Measurements from ENCODE around the gene MDFIC2. TPM values are rescaled to one million over a fixed set of nuclear protein-coding genes. Genes with fewer than 3 reads are reported as not detected.

MDFIC2 gene
- total RNA-seq, 1 donor: not detected

DNA sequence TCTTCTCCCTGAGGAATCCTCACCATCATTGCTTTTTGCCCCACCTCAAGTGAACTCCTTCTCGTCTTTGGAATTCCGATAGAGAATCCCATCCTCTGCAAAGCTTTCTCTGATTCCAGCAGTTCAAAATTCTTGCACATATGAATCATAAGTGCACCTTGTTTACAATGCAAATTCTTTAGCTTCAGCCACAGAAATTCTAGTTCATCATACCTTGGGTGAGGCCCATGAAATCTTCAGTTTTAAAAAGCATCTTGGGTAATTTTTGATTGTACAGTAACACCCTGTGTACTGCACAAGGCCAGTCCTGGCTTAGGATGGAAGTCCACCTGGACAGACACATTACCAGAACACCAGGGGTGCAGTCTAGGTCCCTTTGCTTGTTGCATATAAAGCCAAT, 30.8 kb downstream of the MDFIC2 start:
- Histone ChIP-seq H3K9me3 (ENCODE audit: low read depth, low read length) (no peaks in the 10 kb centered on the region), H3K4me1 (ENCODE audit: insufficient read depth, low read length) (no peaks in the 10 kb centered on the region), H3K4me3 (ENCODE audit: low read length) (no peak overlapping the region), H3K27me3 (ENCODE audit: insufficient read depth, low read length) (no peaks in the 10 kb centered on the region)

DNA sequence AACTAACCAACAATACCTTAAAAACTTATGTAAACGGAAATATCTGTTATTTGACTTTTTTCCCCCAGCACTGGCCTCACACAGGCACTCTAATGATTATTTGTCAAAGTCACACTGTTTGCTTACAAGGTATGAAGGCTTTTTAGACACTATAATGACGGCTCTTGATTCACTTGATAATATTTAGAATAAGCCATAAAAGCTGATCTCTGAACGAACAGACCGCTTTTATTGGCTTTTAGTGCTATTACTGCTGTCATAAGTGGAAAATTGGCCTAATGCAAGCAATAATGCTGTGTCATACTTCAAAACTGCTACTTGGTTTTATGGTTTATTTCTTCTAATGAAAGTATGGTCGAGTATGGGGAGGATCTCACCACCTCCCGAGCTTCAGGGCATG, 35.1 kb downstream of the MDFIC2 start:
- H3K4me1 ChIP-seq (ENCODE audit: insufficient read depth, low read length): no peaks in the 10 kb centered on the region
- no peaks in the 10 kb centered on the region for H3K27me3 ChIP-seq (ENCODE audit: insufficient read depth, low read length)
- H3K4me3 ChIP-seq (ENCODE audit: low read length): no peak overlapping the region
- no peaks in the 10 kb centered on the region for H3K9me3 ChIP-seq (ENCODE audit: low read depth, low read length)

DNA sequence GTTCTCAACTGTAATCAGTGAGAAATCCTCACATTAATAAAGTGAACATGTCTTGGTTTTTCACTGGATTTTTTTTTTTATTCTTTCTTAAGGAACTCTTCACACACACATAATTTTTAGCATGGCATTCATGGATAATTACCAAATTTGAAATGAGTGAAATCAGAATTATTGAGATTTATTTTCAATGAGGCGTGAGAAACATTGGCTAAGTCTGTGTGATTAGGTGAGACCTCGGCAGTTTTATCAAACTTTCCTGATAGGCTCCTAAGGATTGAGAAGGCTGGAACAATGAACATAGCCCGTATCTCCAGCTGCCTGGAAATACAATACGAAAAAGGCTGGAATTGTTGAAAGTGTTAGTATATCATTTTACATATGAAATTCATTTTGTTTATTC, 35.5 kb downstream of the MDFIC2 start:
- Histone ChIP-seq H3K4me1 (ENCODE audit: insufficient read depth, low read length) (no peaks in the 10 kb centered on the region), H3K9me3 (ENCODE audit: low read depth, low read length) (no peaks in the 10 kb centered on the region), H3K27me3 (ENCODE audit: insufficient read depth, low read length) (no peaks in the 10 kb centered on the region), H3K4me3 (ENCODE audit: low read length) (no peak overlapping the region)

DNA sequence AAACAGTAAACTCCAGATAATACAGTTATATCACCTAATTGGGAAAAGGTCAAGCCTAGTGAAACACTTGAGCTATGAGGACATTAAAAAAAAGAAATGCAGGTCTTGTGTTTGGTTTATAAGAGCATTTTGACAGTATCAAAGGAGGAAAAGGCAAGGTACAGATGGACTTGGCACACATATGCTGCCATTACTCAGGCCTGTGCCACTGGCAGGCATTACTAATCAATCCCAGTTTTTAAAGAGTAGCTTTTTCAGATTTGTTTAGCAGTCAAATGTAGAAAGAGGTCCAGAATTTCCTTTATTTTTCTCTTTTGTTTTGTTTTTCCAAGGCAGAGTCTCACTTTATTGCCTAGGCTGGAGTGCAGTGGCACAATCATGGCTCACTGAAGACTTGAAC, 38.9 kb downstream of the MDFIC2 start:
- Histone ChIP-seq H3K4me3 (ENCODE audit: low read length) (no peak overlapping the region), H3K27me3 (ENCODE audit: insufficient read depth, low read length) (no peaks in the 10 kb centered on the region), H3K9me3 (ENCODE audit: low read depth, low read length) (no peaks in the 10 kb centered on the region), H3K4me1 (ENCODE audit: insufficient read depth, low read length) (no peaks in the 10 kb centered on the region)

DNA sequence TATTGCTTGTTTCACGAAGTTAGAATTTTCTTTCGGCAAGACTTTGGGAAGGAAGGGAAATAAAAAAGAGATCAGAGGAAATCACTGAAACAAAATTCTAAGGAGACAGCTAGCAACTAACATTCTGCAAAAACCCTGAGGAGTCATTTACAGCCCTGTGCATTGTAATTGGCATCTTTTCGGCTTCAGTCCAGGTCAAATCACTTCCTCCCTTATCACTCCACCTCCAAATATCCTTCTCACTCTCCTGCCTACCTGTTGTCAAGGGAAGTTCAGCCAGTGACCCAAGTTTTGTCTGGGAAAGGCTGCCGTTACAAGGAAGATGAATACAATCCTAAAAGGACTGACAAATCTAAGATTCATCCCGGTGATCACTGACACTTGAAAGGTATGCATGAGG, 39.6 kb downstream of the MDFIC2 start:
- H3K4me3 ChIP-seq (ENCODE audit: low read length): no peak overlapping the region
- H3K27me3 ChIP-seq (ENCODE audit: insufficient read depth, low read length): no peaks in the 10 kb centered on the region
- no peaks in the 10 kb centered on the region for H3K4me1 ChIP-seq (ENCODE audit: insufficient read depth, low read length)
- no peaks in the 10 kb centered on the region for H3K9me3 ChIP-seq (ENCODE audit: low read depth, low read length)

DNA sequence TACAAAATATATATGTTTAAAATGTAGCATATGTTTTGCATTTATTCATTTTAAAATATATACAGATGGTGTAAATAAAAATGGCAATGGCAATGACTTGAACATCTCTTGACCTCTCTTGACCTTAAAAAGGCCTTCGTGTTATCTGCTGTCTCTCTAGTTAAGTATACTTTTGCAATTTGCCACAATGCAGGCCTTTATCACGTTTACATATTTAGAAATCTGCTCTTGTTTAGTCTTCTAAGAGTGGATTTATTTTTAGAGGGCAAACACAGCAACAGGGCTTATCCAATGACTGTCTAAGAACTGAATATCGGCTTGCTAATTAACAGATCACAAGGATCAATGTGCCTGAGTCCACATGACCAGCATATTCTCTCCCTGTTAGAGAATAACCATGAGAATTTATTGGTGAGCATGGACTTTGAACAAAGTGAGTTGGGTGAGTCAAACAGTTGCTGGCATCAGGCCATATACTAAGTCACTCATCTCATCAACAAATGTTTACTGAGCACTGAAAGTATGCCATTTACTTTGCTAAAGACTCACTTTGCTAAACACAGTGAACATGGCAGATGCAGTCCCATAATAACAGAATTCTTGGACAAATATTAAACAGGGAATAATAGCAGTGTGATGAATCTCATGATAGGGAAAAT, 48.2 kb downstream of the MDFIC2 start:
- Histone ChIP-seq H3K27me3 (ENCODE audit: insufficient read depth, low read length) (no peaks in the 10 kb centered on the region), H3K9me3 (ENCODE audit: low read depth, low read length) (no peaks in the 10 kb centered on the region), H3K4me1 (ENCODE audit: insufficient read depth, low read length) (no peaks in the 10 kb centered on the region), H3K4me3 (ENCODE audit: low read length) (no peak overlapping the region)

DNA sequence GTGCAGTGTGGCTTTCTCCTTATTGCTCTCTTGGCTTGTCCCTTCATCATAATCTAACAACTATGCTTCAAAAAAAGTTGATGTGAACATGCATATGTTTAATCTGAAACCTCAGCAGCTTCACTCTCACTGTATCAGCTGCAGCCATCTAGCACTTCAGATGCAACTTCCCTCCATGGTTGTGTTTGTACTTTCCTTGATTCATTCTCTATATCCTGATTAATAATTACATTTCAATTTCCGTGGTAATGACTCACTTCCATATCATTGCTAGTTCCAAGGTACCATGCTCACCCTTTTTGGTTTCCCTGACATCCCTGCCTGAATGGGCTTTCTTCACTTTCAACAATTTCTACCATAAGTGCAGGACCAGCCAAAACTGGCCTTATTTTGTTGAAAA, 51.2 kb downstream of the MDFIC2 start:
- no peaks in the 10 kb centered on the region for H3K9me3 ChIP-seq (ENCODE audit: low read depth, low read length)
- H3K4me1 ChIP-seq (ENCODE audit: insufficient read depth, low read length): no peaks in the 10 kb centered on the region
- H3K27me3 ChIP-seq (ENCODE audit: insufficient read depth, low read length): no peaks in the 10 kb centered on the region
- no peak overlapping the region for H3K4me3 ChIP-seq (ENCODE audit: low read length)

DNA sequence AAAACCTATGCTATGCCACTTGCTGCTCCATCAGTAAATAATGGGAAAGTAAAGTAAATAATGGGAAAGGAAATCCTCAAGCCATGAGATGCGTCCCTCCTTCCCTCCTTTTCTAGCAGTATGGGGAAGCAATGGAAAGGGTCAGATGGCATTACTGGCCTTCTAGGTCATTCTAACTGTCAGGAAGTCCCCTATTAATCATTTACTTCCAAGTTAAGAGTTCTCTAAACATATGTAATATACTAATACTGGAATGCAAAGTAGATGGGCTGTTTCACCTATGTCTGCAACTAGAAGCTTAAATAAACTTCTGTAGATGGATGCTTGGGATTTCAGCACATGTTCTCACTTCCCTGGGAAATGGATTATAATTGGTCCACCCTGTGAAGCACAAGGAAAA, 55.9 kb downstream of the MDFIC2 start:
- Histone ChIP-seq H3K4me1 (ENCODE audit: insufficient read depth, low read length) (no peaks in the 10 kb centered on the region), H3K9me3 (ENCODE audit: low read depth, low read length) (no peaks in the 10 kb centered on the region), H3K4me3 (ENCODE audit: low read length) (no peak overlapping the region), H3K27me3 (ENCODE audit: insufficient read depth, low read length) (no peaks in the 10 kb centered on the region)

DNA sequence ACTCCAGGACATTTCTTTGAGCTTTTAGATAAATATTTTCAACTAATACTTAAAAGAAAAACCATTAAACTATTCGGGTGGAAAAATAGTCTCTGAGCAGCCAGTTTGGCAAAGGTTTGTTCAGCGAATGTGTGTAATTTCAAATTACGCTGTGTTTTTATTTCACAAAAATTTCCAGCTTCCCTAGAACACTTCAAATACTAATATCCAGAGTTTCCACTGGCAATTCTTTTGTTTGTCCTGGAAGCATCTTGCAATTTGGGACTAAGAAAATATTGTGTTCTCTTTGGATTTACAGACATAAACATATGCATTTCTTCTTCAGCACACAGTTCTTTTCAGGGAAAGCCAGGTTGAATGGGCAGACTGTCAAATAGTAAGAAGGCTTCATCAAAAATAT, 61.9 kb downstream of the MDFIC2 start:
- Histone ChIP-seq H3K9me3 (ENCODE audit: low read depth, low read length) (no peaks in the 10 kb centered on the region), H3K27me3 (ENCODE audit: insufficient read depth, low read length) (no peaks in the 10 kb centered on the region), H3K4me3 (ENCODE audit: low read length) (no peak overlapping the region), H3K4me1 (ENCODE audit: insufficient read depth, low read length) (no peaks in the 10 kb centered on the region)

DNA sequence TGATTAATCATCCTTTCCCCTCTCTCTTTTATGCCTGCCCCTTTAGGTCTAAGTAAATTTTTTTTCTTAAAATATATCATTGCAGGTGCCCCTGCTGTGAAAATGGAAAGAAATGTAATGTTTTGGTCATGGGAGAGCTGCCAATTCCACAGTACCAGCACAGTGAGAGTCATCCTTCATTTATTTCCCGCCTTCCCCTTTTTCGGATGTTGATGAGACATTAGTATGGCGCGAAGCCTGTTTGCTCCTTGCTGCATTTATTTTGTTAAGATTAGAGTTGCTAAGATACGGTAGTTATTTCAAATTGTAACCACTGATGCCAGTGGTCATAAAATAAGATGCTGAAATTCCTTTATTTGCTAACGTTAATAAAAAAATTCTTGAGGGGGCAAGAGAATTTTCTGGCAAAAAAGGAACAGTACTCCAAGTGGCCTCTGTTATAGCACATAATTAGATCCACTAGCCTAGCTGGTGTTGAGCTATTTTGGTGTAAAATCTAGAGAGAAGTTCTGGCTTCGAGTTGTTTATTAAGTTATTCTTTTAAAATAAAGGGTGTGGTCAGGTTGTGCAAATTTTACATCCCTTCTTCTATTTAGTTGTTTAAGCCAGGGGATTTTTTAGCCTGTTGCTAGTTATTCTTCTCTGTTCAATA, 62.8 kb downstream of the MDFIC2 start:
- H3K9me3 ChIP-seq (ENCODE audit: low read depth, low read length): no peaks in the 10 kb centered on the region
- H3K4me1 ChIP-seq (ENCODE audit: insufficient read depth, low read length): no peaks in the 10 kb centered on the region
- H3K27me3 ChIP-seq (ENCODE audit: insufficient read depth, low read length): no peaks in the 10 kb centered on the region
- no peak overlapping the region for H3K4me3 ChIP-seq (ENCODE audit: low read length)

DNA sequence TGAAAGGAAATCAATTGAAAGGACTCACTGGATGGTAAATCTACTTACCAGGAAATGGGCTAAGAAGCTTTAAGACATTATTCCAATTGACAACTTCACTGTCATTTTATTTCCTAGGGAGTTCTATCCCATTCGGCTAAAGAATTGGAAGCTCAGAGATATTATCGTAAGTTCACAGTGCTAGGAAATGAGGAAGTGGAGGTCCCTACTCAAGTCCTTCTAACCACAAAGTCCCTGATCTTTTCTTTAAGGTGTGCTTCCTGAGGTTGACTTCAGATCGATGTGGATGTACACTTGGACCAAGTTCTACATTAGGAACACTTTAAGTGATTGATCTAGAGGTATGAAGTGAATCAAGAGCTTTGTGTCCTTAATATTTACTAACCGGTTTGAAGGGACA, 63.6 kb downstream of the MDFIC2 start:
- Histone ChIP-seq H3K4me3 (ENCODE audit: low read length) (no peak overlapping the region), H3K4me1 (ENCODE audit: insufficient read depth, low read length) (no peaks in the 10 kb centered on the region), H3K9me3 (ENCODE audit: low read depth, low read length) (no peaks in the 10 kb centered on the region), H3K27me3 (ENCODE audit: insufficient read depth, low read length) (no peaks in the 10 kb centered on the region)

DNA sequence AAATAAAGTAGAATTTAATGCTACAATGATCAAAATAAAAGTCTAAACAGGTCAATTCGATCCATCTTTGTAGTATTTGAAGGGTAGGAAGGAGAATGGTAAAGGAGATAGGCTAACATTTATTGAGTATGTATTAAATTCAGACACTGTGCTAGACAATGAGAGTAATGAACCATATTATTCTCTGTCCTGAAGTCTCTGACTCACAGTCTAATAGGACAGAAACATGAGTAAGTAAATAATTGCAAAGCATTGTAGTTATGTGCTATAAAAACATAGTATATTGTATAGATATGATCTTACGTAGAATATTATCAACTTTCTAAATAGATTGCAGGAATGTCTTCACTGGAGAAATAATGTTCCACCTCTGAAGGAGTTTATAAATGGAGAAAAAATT, 64.5 kb downstream of the MDFIC2 start:
- H3K9me3 ChIP-seq (ENCODE audit: low read depth, low read length): no peaks in the 10 kb centered on the region
- no peaks in the 10 kb centered on the region for H3K27me3 ChIP-seq (ENCODE audit: insufficient read depth, low read length)
- H3K4me1 ChIP-seq (ENCODE audit: insufficient read depth, low read length): no peaks in the 10 kb centered on the region
- no peak overlapping the region for H3K4me3 ChIP-seq (ENCODE audit: low read length)

DNA sequence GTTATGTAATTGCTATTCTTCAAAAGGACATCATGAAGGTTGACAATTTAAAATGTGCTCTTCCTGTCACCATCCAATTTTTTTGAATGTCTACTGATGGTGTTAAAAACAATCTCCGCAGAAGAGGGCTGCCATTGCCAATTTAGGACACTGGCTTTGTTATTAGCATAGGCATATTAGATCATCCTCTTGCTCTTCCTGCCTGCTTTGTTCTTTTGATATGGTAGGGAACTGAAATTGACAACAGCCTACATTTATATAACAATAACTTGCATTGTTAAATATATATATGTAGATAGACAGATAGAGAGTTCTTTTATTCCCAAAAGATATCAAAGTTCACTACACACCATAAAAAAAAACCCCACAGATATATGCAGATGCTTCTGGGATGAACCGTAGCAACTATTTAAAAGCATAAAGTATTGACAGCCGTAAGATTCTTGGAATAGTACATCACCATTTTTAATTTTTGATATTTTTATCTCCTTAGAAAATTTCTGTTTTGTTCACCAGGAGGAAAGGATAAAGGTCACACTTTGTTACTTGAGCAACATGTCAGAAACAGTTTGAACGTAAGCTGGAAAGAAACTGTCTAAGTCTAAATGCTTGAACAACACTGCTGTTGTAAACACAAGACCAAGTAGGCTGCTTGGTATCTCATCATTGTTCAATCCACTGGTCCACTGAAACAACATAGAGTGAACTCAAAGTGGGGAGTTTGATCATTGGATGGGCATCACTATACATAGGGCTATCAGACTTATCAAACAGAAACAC, 66.5 kb downstream of the MDFIC2 start:
- Histone ChIP-seq H3K4me3 (ENCODE audit: low read length) (no peak overlapping the region), H3K9me3 (ENCODE audit: low read depth, low read length) (no peaks in the 10 kb centered on the region), H3K4me1 (ENCODE audit: insufficient read depth, low read length) (no peaks in the 10 kb centered on the region), H3K27me3 (ENCODE audit: insufficient read depth, low read length) (no peaks in the 10 kb centered on the region)

DNA sequence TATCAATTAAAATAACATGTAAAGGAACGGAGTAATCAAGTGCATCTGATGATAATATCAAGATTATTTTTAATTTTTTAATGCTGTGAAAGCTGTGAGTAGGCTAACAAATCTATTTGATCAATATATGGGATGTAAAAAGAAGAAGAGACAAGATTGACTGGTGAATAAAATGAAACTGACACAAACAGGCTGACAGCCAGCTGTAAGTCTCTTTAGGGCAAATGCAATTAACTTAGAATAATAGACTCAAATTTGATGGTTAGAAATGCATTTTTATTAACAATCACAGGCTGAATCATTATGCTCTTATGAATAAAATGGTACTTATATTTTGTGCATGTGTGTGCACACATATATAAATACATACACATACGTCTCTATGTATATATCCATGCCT, 68.0 kb downstream of the MDFIC2 start:
- H3K27me3 ChIP-seq (ENCODE audit: insufficient read depth, low read length): no peaks in the 10 kb centered on the region
- H3K4me3 ChIP-seq (ENCODE audit: low read length): no peak overlapping the region
- no peaks in the 10 kb centered on the region for H3K9me3 ChIP-seq (ENCODE audit: low read depth, low read length)
- H3K4me1 ChIP-seq (ENCODE audit: insufficient read depth, low read length): no peaks in the 10 kb centered on the region

DNA sequence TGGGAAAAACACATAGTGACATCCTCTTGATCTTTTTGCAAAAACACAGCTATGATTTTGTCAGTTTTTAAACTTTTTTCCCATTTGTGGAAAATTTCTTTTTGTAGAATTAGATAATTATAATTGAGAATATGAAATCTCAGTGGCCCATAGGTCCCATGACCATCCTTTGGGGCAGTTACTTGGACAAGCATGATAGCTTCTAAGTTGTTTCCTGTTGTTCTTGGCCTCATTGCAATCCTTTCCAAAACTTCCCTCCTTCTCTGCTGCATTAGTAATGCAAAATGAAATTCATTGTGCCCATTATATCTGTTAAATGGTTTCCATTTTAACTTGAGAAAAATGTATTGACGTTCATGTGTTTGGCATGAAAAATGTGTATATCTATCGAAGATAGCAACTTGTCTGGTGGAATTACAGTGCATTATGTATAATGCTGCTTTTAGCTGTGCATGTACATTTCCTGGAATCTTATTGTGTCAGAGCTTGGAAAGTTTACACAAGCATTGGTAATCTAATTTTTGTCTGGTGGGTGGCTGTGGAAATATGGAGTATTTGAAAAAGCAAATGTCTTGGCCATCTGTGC, 70.0 kb downstream of the MDFIC2 start:
- H3K4me3 ChIP-seq (ENCODE audit: low read length): no peak overlapping the region

More for the DNA sequence above, 70.0 kb downstream of the MDFIC2 start:
- Histone ChIP-seq H3K27me3 (ENCODE audit: insufficient read depth, low read length) (no peaks in the 10 kb centered on the region), H3K4me1 (ENCODE audit: insufficient read depth, low read length) (no peaks in the 10 kb centered on the region), H3K9me3 (ENCODE audit: low read depth, low read length) (no peaks in the 10 kb centered on the region)

Measured in mononuclear cell (primary cell).